Mesodermal cell (in vitro differentiated cells): ENCODE data around the gene CLDN20.
"Not testable (repeated sequence)": the region's sequence is repeated elsewhere in the genome, so short reads cannot be mapped to it uniquely, and the experiment has no call there.

Source experiments
- H3K27ac ChIP-seq: 2 replicates; pipeline ENCODE4 v1.7.0; 2013; ENCODE audit warnings: mild to moderate bottlenecking, low read depth, low read length, moderate library complexity; ENCODE audit not compliant: severe bottlenecking
- H3K36me3 ChIP-seq: 2 replicates; pipeline ENCODE4 v1.7.1; 2013; ENCODE audit warnings: mild to moderate bottlenecking, low read length, moderate library complexity; ENCODE audit not compliant: control insufficient read depth, insufficient read depth
- H3K4me1 ChIP-seq: one replicate; pipeline ENCODE4 v1.7.1; 2013; ENCODE audit warnings: mild to moderate bottlenecking, low read length; ENCODE audit not compliant: insufficient read depth, control insufficient read depth, poor library complexity, severe bottlenecking
- H3K4me3 ChIP-seq: 2 replicates; pipeline ENCODE4 v1.7.0; 2013; ENCODE audit warnings: low read length, control low read depth, mild to moderate bottlenecking; ENCODE audit not compliant: insufficient read depth, poor library complexity, severe bottlenecking; ENCODE audit errors: extremely low read depth
- H3K9me3 ChIP-seq: 2 replicates; pipeline ENCODE4 v1.7.1; 2013; ENCODE audit warnings: mild to moderate bottlenecking, low read length, moderate library complexity; ENCODE audit not compliant: control insufficient read depth
- WGBS, 2 experiments: methylation state at CpG; one replicate each; pipeline ENCODE4 v1.1.5; 2013; ENCODE audit warnings: missing lambda C conversion rate in 2 of 2; ENCODE audit not compliant: insufficient coverage in 2 of 2; 5-methylcytosine and 5-hydroxymethylcytosine counted together

The CLDN20 gene

DNA sequence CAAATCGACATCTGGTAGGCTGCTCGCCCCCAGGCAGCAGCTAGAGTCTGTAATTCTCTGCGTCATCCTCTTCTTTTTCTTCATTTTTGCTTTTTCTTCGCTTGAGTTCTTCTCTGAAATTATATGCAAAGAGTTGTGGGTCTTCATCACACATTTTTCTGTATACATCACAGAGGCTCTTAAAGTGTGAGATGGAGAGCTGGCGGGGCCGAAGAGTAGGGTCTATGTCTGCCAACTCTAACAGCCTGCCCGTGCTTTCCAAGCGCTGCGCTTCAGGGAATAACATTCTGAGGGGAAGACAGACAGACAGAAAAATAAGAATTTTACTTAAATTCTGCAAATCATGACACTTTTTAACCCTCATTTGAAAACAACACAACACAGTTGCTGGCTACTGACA lies 6.0 kb upstream of the CLDN20 start:
- WGBS, 2 experiments = 100% methylated on average over 3 of the region's 9 CpGs
- Histone ChIP-seq H3K36me3 (peaks cover 85% of the 10 kb centered on the region), H3K4me1 (peaks cover 18% of the 10 kb centered on the region), H3K9me3 (no peaks in the 10 kb centered on the region), H3K4me3 (no peak overlapping the region), H3K27ac (no peak overlapping the region)

DNA sequence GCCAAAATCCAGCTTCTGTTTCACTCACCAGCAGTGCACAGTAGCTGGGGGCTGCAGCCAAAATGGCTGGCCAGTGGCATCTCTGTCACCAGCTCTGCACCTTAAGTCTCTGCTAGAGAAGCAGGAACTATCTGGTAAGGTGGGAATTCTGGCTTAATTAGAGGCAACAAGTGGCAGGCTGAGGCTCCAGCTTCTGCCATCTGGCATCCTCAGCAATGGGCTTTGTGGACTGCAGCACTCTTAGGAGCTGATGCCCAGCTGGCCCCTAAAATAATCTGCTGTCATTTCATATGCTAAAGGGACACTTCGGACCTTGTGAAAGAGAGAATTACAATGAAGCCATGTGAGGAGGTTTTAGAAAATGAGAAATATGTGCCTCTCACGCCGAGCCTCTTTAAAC lies 4.6 kb upstream of the CLDN20 start:
- 92 to 96% methylated on average over 2 to 3 of the region's 3 CpGs for WGBS, 2 experiments
- Histone ChIP-seq H3K9me3 (no peaks in the 10 kb centered on the region), H3K36me3 (peaks cover 82% of the 10 kb centered on the region), H3K27ac (no peak overlapping the region), H3K4me3 (no peak overlapping the region), H3K4me1 (peaks cover 7% of the 10 kb centered on the region)

DNA sequence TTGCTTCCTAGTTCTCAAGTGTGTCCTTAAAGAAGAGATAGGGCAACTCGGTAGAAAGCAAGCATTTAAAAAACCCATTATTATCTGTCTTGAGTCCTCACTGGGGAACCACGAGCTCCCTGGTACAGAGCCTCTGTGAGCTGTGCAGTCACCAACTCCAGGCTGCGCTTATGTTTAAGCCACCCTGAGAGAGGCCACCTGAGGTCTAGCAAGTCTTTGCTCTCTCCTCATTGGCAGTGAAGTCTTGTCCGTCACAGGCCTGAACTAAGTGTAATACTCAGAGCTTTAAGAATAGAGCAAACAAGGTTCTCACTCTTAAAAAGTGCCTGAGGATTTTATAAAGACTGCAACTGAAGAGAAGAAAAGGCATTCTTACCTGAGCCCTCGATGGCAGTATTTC lies 3.9 kb upstream of the CLDN20 start:
- Histone ChIP-seq H3K9me3 (no peaks in the 10 kb centered on the region), H3K27ac (no peak overlapping the region), H3K4me1 (peaks cover 7% of the 10 kb centered on the region), H3K4me3 (no peak overlapping the region), H3K36me3 (peaks cover 82% of the 10 kb centered on the region)
- 90 to 94% methylated on average over 4 of the region's 5 CpGs for WGBS, 2 experiments

DNA sequence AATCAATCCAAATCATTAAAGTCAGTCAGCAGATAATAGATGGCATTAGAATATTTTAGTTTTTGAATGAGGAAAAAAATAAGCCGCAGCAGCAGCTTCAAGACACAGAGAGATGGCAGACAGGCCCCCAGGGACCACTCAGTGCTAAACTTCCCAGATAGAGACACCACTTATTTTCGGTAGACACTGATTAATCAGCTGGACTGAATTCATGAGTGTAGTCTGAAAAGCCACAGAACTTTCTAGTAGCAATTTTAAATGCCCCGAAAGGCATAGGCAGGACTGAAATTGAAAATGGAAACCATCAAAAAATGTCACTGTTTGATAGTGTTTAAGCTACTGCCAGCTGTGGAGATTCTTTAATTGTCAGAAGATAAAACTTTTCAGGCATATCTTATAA lies 3.1 kb upstream of the CLDN20 start:
- Histone ChIP-seq H3K36me3 (peaks cover 79% of the 10 kb centered on the region), H3K27ac (no peak overlapping the region)

DNA sequence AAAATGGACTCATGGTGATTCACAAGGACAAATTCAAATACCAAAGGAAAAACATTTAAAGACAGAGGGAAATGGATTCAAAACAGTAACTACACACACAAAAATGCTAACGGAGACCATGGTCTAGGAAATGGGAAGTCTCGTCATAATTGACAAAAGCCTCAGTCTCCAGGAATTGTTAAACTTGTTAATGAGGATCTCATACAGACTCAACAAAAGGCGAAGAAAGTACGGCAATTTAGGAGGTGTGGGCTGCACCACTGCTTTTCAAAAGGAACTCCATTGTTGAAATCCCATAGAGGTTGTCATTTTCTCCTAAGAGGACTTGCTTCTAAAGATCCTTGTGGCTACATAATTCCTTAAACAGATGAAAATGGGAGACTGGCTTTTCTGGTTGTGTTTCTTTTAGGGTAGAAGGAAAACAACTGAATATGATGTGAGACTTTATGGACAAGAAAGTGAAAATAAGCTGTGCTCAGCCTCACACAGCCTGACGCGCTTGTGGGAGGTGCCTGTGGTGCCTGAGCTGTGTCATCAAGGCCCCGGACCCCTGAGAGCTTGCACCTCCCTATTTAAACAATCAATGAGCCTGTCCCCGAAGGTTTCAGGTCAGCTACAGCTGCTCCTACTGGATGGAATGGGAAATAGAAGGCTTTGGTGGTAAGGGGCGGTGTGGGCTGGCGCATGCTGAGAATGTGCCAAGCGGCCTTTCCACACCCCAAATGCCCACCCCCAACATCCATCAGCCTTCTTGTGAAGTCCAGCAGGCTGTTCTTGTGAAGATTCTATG lies 2.5 kb upstream of the CLDN20 start:
- 67 to 92% methylated on average over 2 to 4 of the region's 11 CpGs for WGBS, 2 experiments
- no peaks in the 10 kb centered on the region for H3K9me3 ChIP-seq
- H3K36me3 ChIP-seq = peaks cover 79% of the 10 kb centered on the region
- peaks cover 11% of the 10 kb centered on the region for H3K4me1 ChIP-seq
- no peak overlapping the region for H3K27ac ChIP-seq
- H3K4me3 ChIP-seq = no peak overlapping the region

More for the DNA sequence above, 3.1 kb upstream of the CLDN20 start:
- 72 to 100% methylated on average over 2 to 3 of the region's 3 CpGs for WGBS, 2 experiments
- H3K4me3 ChIP-seq = no peak overlapping the region
- H3K9me3 ChIP-seq = no peaks in the 10 kb centered on the region
- H3K4me1 ChIP-seq = peaks cover 11% of the 10 kb centered on the region

GRCh38 chr6:155262655-155263054 lies 1.2 kb upstream of the CLDN20 start:
- Histone ChIP-seq H3K36me3 (peaks cover 81% of the 10 kb centered on the region), H3K9me3 (no peaks in the 10 kb centered on the region), H3K4me1 (peaks cover 11% of the 10 kb centered on the region), H3K4me3 (no peak overlapping the region), H3K27ac (no peak overlapping the region)
- 71% methylated on average over 1 of the region's 4 CpGs; no CpG with 5 or more reads in 1 of the 2 experiments for WGBS, 2 experiments

DNA sequence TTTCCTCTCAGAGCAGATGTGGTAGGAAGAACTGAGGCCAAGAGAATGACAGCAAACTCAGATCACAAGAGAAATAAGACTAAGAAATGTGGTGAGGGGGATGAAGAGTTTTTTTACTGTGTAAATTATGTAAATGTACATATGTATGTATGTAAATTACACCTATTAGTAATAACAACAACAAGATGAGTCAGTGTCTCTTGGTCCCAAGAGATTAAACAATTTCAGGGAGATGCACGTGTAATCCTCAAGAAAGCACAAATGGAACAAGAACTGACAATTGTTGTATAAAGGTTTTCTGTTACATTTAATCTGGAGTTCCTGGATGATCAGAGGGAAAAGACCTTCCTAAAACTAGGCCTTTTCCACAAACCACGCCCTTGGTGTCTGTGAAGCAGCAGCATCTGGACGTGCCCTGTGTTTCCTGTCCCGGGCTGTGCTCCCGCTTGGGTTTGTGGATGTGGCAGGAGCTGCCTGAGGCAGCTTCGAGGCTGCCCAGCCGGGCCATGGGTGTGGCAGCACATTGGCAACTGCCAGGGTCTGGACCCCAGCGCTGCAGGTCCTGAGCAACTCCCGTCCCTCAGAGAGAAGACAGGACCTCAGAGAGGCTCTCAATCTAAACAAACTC lies 994 bp downstream of the CLDN20 start:
- 79 to 92% methylated on average over 3 to 6 of the region's 9 CpGs for WGBS, 2 experiments
- Histone ChIP-seq H3K27ac (no peak overlapping the region), H3K36me3 (peaks cover 68% of the 10 kb centered on the region), H3K4me1 (peaks cover 11% of the 10 kb centered on the region), H3K9me3 (no peaks in the 10 kb centered on the region), H3K4me3 (no peak overlapping the region)

DNA sequence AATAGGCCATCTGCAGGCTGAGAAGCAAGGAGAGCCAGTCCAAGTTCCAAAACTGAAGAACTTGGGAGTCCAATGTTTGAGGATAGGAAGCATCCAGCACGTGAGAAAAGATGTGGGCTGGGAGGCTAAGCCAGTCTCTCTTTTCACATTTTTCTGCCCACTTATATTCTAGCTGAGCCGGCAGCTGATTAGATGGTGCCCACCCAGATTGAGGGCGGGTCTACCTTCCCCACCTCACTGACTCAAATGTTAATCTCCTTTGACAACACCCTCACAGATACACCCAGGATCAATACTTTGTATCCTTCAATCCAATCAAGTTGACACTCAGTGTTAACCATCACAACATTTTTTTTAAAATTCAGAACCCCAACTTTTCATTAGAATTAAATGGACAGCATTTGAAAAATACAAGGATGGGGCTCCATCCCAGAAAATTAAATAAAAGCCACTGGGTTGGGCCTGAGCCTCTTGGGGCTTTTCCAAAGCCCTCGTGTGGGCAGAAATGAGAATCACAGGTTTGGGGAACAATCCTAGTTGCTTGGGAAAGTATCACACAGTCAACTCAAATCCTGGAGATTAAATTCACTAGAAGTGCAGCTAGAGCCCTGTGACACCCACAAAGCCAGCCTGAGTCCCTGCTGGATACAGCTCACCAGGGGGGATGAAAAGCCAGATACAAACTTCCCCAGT lies 2.2 kb downstream of the CLDN20 start:
- no peak overlapping the region for H3K27ac ChIP-seq
- 88 to 91% methylated on average over 3 to 4 of the region's 4 CpGs for WGBS, 2 experiments
- no peaks in the 10 kb centered on the region for H3K9me3 ChIP-seq
- peaks cover 59% of the 10 kb centered on the region for H3K36me3 ChIP-seq
- no peak overlapping the region for H3K4me3 ChIP-seq
- H3K4me1 ChIP-seq = peaks cover 11% of the 10 kb centered on the region

DNA sequence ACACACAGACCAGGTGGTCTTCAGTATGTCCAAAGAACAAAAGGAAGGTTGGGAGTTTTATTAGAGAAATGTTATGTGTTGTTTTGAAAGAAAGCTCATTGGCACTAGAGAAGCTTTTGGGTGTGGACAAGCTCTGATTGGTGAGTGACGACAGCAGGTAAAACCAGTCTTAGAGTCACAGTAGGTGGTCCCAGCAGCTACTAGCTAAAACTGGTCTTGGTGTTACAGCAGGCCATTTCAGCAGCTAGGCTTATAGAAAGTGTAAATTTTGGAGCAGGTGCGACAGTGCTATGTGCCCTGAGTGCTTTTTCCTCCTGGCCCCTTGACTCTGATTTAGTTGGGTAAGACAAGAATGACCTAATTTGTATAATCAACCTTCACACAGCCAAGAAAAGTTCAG lies 3.6 kb downstream of the CLDN20 start:
- WGBS, 2 experiments = 90 to 100% methylated on average over 1 to 2 of the region's 2 CpGs
- Histone ChIP-seq H3K4me1 (peaks cover 17% of the 10 kb centered on the region), H3K9me3 (no peaks in the 10 kb centered on the region), H3K36me3 (peaks cover 46% of the 10 kb centered on the region), H3K4me3 (no peak overlapping the region), H3K27ac (no peak overlapping the region)

GRCh38 chr6:155268088-155268867 lies 4.5 kb downstream of the CLDN20 start:
- 71 to 100% methylated on average over 1 of the region's 5 CpGs for WGBS, 2 experiments
- not testable (repeated sequence) for H3K9me3 ChIP-seq, H3K4me3 ChIP-seq
- Histone ChIP-seq H3K36me3 (peaks cover 46% of the 10 kb centered on the region), H3K27ac (peak overlapping the region; percentile 64), H3K4me1 (peaks cover 25% of the 10 kb centered on the region)
